ENCODE data around the gene UFC1.

UFC1 gene

GRCh38 chr1:161196111-161196510, 42.3 kb downstream of the UFC1 start:
- no peak for DNase-seq

- DNase-seq = no peak
Measured at GRCh38 chr1:161196521-161197451, 43.0 kb downstream of the UFC1 start.

DNA sequence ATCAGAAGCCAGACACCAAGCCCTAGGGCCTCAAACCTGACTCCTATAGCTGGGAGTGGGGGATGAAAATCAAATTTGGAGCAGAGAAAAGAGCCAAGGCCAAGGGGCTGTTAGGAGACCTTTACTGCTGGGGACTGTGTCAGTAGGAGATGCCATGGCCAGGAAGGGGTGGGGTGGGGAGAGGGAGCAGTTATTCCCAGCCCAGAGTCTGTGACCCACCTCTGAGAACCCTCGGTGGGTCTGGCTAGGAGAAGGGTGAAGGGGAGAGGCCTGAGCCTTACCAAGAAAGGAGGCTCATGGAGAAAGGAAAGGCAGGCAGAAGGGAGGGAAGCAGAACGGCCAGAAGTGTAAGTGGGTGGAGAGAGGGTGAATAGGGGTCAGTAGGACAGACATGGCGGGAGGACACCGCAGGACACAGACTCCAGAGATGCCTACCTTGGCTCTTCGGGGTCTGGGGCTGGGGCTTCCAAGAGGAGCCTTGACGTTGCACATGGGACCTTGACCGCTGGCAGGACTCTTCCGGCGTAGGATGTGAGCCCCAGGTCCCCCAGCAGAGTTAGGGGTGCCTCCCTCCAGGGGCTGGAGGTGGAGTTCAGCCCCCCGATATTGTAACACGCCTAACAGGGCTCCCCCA, 43.9 kb downstream of the UFC1 start:
- no peak for DNase-seq

DNA sequence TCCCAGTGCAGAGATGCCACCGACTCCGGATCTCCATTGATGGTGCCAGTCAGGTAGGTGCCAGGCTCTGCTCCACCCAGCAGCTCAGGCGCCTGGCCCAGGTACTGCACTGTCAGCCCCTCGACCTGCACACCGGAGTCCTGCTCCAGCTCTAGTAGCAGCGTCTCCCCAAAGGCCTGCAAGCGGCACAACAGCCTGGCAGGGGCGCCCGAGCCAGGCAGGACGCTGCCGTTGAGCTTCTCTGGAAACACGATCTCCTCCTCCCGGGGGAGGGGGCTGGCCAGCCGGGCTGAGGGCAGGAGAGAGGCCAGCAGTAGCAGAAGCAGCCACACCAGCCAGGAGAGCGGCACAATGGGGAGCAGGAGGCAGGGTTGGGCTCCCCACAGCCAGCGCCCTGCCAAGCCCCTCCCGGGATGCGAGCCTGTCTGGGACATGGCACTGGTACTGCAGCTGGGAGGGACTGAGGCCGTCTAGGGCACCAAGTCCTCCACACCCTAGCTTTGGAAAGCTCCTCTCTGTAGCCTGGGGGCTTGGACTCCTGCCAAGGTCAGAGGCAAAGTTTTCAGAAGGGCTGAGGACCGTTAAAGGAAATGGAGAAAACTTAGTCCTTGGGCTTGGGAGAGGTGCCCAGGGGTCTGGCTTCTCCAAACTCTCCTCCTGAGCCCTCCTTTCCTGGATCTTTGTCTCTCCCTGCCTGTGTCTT, 44.6 kb downstream of the UFC1 start:
- no peak for DNase-seq

DNA sequence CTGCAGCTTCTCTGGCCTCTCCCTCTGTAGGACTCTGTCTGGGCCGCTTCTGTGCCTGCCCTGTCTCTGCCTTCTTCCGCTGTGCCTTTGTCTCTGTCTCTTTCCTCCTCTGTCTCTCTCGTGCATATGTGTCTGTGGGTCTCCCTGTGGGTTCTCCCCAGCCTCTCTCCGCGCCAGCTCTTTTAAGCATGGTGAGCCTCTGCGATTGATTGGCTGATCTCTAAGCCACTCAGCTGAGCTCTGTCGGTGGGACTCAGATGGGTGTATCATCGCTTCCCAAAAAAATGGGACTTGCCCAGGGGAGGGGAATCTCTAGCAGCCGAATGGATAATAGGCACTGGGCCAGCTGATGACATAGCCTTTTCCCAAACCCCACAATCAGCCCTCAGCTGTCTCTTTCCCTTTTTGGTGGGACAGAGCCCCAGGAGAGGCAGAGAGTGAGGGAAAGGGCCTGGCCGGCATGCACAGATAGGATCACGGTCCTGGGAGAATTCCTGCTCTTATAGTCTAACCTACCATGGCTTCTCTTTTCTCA, 45.2 kb downstream of the UFC1 start, which contains the start of gene ADAMTS4:
Gene ADAMTS4, minus strand, starts transcription at position 158 of the 535 bp plus-strand sequence. CDS start 427 bp downstream, outside the sequence.
- DNase-seq = no peak

DNA sequence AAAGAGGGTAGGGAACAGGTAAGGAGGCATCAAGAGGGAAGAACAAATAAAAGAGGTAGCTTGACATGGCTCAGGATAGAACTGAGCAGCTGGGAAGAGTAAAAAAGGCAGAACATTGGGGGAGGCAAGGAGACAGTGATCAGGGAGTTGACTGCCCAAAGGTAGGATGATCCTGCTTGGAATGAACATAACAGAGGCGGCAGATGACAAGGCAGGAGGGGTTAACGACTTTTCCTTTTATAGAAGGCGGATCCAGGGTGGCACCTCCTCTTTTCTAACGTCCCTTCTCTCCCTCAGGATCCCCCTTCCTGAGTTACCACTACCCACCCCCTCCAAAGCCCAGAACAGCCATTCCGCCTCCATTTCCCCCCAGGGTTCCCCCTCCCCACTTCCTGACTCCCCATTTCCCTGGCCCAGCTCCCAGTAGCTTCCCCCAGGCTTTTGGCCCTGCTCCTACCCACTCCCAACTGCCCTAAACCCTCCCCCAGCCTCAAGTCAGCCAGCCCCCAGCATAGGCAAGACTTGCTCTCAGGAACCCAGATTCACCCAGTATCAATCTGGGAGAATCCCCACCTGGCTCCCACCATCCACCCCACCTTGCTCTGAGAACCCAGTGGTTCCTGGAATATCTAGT, 45.8 kb downstream of the UFC1 start:
- no peak for DNase-seq

DNA sequence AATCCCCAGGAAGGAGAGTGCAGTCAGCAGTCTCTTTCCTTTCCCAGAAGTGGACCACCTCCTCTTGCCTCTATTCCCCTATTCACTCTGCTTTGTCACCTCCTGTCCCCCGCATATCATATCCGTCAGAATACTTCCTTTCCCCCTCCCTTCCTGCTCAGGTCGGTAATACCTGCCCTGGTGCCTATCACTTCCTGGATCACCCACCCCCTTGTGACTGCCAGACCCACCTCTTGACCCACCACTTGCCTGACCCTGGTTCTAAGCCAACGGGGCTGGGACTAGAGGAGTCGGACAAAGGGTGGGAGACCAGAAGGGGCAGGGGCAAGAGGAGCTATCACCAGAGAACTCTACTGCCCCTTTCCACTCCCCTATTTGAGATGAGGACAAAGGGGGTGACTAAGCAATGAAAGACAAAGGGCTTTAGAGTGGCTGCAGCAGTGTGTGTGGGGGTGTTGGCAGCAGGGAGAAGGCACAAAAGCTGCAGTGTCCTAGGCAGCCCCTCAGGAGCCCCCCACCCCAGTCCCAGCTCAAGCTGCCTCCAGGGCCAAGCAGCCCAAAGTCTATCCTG, 46.7 kb downstream of the UFC1 start:
- DNase-seq = peak; percentile 23

DNA sequence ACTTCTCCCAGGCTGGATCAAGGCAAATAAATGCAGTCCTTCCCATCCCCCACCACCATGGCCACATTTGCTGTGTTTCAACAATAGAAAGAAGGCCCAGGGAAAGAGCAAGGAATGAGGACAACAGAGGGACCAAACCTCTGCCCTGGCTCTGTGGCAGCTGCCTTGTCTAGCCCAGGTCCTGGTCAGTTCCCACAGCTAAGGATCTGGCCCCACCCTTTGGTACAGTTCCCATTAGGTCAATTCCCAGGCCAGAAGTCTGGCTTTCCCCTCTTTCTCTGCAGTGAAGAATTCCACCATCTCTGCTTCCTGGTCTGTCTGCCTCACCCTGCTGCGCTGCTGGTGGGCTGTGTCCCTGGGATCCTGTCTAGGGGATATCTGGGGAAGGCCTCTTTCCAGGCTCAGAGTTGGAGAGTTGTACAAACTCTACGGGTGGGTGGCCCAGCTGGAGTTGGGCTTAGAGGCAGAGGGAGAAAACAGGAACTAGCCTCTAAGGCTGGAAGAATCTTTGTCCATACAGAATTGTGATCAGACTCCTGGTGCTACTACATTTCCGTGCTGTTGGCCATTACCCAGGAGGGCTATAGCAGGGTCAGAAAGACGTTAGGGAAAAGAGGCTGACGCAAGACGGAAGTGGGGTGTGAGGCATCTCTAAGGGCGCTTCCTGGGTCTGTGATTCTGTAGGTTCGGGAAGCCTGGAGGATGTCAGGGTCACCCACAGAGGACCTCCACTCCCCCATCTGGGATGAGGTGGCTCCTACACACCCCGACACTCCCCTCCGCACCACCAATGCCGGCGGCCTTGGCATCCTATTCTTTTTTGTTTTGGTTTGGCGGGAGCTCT, 47.4 kb downstream of the UFC1 start:
- no peak for DNase-seq

DNA sequence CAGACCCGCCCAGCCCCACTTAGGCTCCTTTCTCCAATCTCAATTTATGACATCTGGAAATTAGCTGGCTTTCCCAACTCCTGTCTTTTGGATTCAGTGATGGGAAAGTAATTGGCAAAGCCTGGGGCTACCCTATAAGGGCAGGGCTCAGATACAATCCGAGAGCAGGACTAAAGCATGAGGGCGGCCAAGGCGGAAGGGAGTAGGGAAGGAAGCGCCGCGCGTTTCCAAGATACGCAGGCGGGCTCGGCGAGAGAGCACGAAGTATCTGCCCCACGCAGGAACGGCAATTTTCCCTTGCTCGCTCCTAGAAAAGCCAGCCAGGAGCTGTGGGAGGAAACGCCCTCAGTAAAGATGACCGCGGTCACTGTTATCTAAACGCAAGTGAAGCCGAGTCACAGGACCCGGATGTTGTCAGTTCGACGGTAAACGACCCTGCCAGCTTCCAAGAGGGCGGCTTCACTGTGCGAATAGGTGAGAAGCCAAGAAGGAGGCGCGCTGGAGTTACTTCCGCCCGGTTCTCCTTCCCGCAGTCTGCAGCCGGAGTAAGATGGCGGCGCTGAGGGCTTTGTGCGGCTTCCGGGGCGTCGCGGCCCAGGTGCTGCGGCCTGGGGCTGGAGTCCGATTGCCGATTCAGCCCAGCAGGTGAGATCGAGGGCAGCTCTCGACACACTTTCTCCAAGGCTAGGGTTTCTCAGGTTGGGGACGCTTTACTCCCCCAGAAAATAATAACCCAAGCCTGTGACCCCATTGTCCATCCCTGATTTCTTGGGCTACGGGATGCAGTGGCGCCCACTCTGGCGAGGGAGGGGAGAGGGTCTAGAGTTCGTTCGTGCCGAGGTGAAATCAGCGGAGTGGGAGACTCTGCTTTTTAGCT, 48.3 kb downstream of the UFC1 start, which contains the start of gene NDUFS2:
Gene NDUFS2, plus strand, starts transcription at position 532 of the 877 bp plus-strand sequence. Its CDS starts 19 bp downstream, at position 551.
- peak; percentile 96 for DNase-seq

DNA sequence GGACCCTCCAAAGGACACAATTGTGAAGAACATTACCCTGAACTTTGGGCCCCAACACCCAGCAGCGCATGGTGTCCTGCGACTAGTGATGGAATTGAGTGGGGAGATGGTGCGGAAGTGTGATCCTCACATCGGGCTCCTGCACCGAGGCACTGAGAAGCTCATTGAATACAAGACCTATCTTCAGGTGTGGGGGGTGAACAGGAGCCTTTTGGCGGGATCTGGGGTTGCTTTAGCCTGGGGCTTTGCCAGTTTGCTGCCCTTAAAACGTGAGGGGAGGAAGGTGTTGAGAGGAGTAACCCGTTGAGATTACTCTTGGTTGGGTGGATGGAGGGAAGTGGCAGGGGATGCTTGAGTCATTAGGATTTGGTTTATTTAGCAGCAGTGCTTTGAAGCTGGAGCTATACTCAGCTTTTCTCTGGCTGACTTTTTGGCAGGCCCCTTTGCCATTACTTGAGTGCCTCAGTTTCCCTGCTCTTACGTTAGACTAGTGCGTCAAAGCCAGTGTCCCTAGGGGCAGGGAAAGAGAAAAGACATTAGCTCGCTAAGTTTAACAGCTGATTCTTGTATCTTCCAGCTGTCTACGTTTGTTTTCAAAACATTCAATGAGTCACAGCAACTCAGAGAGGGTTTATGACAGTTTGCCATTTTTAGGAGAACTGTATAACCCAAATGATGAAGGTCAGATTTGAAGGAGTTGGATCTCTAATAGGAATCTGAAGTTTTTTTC, 52.8 kb downstream of the UFC1 start:
- no peak for DNase-seq

DNA sequence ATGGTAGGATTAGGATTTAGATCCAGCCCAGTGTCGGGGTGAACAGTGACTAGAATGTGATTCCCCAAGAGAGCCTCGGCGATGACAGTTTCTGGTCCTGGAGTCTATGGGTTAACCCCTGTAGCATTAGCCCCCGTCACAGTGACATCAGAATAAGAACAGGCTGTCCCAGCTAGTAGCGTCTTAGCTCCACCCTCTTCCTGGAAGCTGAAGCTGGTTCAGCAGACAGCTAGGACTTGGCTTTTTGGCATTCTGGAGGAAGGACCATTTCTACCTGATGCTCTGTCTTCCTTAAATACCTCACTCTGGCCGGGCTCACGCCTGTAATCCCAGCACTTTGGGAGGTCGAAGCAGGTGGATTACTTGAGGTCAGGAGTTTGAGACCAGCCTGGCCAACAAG, 53.4 kb downstream of the UFC1 start:
- no peak for DNase-seq

Data from KG1 (cell line).